Lung (tissue), 12 donors: Measurements from ENCODE around the gene NINJ1. TPM values are rescaled to one million over a fixed set of nuclear protein-coding genes. Genes with fewer than 3 reads are reported as not detected.
A peak's percentile ranks its signal among the peaks of the same experiment; 100 is the strongest.

Source experiments
- ATAC-seq: fragments of 200-7000 bp; cut with Tn5 transposase; one replicate; pipeline ENCODE4 v1.9.1; 2020; ENCODE audit warnings: moderate number of reproducible peaks; ENCODE audit not compliant: insufficient read depth, low FRiP score
- DNase-seq, 3 donors: peaks; one replicate each; pipeline ENCODE4 v3.0.0-alpha.2; 2013 to 2017
- H3K27ac ChIP-seq, 2 donors: one replicate each; pipeline ENCODE4 v1.5.1; 2013; ENCODE audit warnings: mild to moderate bottlenecking in 2 of 2, moderate library complexity in 2 of 2, control low read depth in 1 of 2, inconsistent platforms in 1 of 2, low read depth in 1 of 2, low read length in 1 of 2
- H3K27me3 ChIP-seq, 3 donors: one replicate each; pipeline ENCODE4 v1.5.1; 2013; ENCODE audit warnings: low read length in 2 of 3; ENCODE audit not compliant: control insufficient read depth in 3 of 3, insufficient read depth in 3 of 3
- H3K36me3 ChIP-seq, 4 donors: one replicate each; pipeline ENCODE4 v1.5.1; 2013; ENCODE audit warnings: low read length in 4 of 4, mild to moderate bottlenecking in 1 of 4, moderate library complexity in 1 of 4; ENCODE audit not compliant: control insufficient read depth in 4 of 4, insufficient read depth in 4 of 4
- H3K4me1 ChIP-seq, 5 donors: one replicate each; pipeline ENCODE4 v1.5.1; 2013; ENCODE audit warnings: low read length in 5 of 5, mild to moderate bottlenecking in 2 of 5, moderate library complexity in 1 of 5; ENCODE audit not compliant: control insufficient read depth in 5 of 5, insufficient read depth in 5 of 5
- H3K4me3 ChIP-seq: one replicate; pipeline ENCODE4 v1.5.1; 2013; ENCODE audit warnings: mild to moderate bottlenecking, control low read depth, moderate library complexity
- H3K9ac ChIP-seq, 2 donors: one replicate each; pipeline ENCODE4 v1.5.1; 2013; ENCODE audit warnings: low read length in 2 of 2, control low read depth in 1 of 2; ENCODE audit not compliant: insufficient read depth in 1 of 2
- H3K9me3 ChIP-seq, 4 donors: one replicate each; pipeline ENCODE4 v1.5.1; 2013; ENCODE audit warnings: low read length in 3 of 4, mild to moderate bottlenecking in 1 of 4, moderate library complexity in 1 of 4; ENCODE audit not compliant: control insufficient read depth in 4 of 4, insufficient read depth in 3 of 4
- WGBS, 2 donors: extraction: QIAGEN DNeasy Blood & Tissue Kit; methylation state at CpG; one replicate each; pipeline ENCODE4 v1.1.7; 2013; 5-methylcytosine and 5-hydroxymethylcytosine counted together
- polyA plus RNA-seq, 2 donors: library from polyadenylated mRNA; stranded (reverse); fragments of 200-250 nt; gene quantifications; one replicate each; pipeline ENCODE4 v1.2.1, GENCODE V29; 2013
- total RNA-seq, 2 donors: library from RNA; depleted of rRNA in 1 of 2; stranded (reverse); fragments of >200 nt in 1 of 2; gene quantifications; one replicate each; pipeline ENCODE4 v1.2.1, GENCODE V29; 2014 to 2021
- TF ChIP-seq, protein P1 (sequence below): IDR thresholded peaks from 2 replicates; pipeline ENCODE4 v1.5.1; 2012; ENCODE audit warnings: mild to moderate bottlenecking; ENCODE audit errors: control extremely low read depth, extremely low read depth
- donor health status: control.
- donor health status: control.
- donor health status: Bipolar disorder and iron deficiency.
- donor health status: healthy.
- donor health status: DM: yes; HTN: yes; CAD: no.

Gene NINJ1
- total and polyA plus RNA-seq, 4 donors: 44.3 to 324 (median 50.5) TPM

DNA sequence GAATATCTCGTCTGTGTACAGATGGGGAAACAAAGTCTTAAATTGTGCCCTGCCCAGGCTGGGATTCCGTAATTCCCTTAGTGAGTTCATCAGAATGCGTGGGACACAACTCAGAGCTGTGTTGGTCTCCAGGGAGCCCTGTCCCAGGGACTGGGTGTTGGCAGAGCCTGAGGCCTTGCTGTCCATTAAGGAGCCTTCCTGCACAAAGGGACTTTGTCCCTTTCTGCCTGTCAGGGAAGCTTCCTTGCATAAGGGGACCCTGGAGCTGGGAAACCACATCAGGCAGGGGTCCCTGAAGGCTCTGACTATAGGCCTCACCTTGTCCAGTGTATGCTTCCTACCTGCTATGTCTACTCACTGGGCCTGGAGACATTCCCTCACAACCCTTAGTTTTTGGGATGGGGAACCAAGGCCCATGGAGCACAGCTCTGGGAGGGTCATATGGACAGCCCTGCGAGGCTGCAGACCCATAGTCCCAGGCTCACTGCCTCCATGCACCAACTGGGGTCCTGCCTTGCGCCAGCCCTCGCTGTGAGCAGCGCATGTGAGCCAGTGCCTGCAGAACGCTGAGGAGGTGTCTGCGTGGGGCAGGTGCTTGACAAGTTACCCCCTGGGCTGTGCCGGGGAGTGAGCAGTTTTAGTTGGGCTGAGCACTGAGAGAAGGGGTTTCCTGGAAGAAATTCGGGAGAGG lies 36.4 kb downstream of the NINJ1 start:
- TF ChIP-seq, protein P1, sequence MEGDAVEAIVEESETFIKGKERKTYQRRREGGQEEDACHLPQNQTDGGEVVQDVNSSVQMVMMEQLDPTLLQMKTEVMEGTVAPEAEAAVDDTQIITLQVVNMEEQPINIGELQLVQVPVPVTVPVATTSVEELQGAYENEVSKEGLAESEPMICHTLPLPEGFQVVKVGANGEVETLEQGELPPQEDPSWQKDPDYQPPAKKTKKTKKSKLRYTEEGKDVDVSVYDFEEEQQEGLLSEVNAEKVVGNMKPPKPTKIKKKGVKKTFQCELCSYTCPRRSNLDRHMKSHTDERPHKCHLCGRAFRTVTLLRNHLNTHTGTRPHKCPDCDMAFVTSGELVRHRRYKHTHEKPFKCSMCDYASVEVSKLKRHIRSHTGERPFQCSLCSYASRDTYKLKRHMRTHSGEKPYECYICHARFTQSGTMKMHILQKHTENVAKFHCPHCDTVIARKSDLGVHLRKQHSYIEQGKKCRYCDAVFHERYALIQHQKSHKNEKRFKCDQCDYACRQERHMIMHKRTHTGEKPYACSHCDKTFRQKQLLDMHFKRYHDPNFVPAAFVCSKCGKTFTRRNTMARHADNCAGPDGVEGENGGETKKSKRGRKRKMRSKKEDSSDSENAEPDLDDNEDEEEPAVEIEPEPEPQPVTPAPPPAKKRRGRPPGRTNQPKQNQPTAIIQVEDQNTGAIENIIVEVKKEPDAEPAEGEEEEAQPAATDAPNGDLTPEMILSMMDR: no peak

DNA sequence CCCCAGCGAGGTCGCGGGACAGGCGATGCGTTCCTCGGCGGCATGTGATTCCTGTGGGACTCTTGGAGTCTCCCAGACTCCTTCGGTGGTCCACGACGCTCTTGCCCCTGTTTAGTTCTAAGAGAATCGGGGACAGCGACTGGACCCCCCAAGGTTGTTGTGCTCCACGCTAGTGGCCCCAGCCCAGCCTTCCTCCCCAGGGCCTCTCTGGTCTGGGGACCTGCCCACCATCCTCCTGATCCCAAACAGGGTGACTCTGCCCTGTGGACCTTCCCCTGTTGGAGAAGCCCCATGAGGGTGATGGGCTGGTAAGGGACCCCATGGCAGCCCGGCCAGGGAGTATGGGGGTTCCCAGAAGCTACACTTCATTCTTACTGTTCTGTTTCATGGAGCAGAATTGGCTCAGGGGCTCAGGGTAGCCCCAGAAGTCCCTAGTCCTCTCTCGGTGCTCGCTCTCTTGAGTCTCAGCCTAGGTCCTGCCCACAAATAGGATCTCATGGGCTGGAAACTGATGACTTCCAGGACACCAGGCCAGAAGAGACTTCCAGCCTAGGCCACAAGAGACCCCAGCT lies 37.2 kb downstream of the NINJ1 start:
- H3K36me3 ChIP-seq: no peaks in the 10 kb centered on the region
- peak overlapping the region; percentile 88 for H3K4me3 ChIP-seq
- TF ChIP-seq, protein P1: no peak
- H3K9ac ChIP-seq: peak overlapping the region; percentile 5 to 78
- peaks cover 0 to 45% (median 9%) of the 10 kb centered on the region in 5 donors for H3K4me1 ChIP-seq
- ATAC-seq (no peak), DNase-seq (no peak)
- H3K9me3 ChIP-seq: peaks cover 0 to under 1% (median 0%) of the 10 kb centered on the region in 4 donors
- peak overlapping the region; percentile 84 to 95 for H3K27ac ChIP-seq
- no peaks in the 10 kb centered on the region for H3K27me3 ChIP-seq
- WGBS, 2 donors: 8 to 11% methylated on average over 16 of the region's 16 CpGs

More for the DNA sequence above, 36.4 kb downstream of the NINJ1 start:
- no peak overlapping the region for H3K4me3 ChIP-seq
- WGBS, 2 donors: 67 to 70% methylated on average over 11 of the region's 11 CpGs
- no peaks in the 10 kb centered on the region for H3K27me3 ChIP-seq
- DNase-seq (no peak), ATAC-seq (no peak)
- peaks cover 0 to 42% (median 9%) of the 10 kb centered on the region in 5 donors for H3K4me1 ChIP-seq
- peak overlapping the region in 1 of 2 donors; percentile 15 for H3K9ac ChIP-seq
- H3K27ac ChIP-seq: peak overlapping the region in 1 of 2 donors; percentile 95
- peaks cover 0 to 4% (median 0%) of the 10 kb centered on the region in 4 donors for H3K9me3 ChIP-seq
- no peaks in the 10 kb centered on the region for H3K36me3 ChIP-seq

DNA sequence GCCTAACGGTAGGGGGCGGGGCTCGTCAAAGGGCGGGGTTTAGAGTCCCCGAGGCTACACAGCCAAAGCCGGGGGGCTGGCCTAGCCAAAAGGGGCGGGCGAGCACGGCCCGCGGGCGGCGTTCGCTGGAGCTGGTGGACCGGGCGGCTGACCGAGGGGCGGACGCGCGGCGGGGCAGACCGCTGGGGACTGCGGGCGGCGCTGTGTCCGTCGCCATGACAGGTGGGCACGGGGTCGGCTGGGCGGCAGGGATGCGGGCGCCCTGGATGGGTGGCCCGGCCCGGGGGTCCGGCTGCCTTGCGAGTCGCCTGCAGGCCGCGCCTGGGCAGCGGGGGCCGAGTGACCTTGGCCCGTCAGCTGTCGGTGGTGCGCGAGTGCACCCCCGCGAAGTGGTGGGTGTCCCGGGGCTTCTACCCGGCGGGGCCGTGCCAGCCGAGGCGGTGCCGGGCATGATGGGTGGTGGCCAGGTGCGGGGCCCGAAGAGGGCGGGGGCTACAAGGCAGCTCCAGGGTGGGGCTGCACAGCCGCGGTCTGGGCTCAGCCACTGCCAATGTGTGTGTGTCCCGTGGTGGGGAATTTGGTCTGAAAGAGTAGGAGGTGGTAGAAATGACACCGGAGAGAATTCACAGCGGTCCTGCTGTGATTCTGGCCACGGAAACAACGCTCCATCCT lies 37.8 kb downstream of the NINJ1 start, which contains the start of gene CARD19:
CARD19 (plus strand) TSS at position 87 of the 672 bp plus-strand sequence; CDS start at position 216, 129 bp downstream.
- TF ChIP-seq, protein P1: no peak
- Histone ChIP-seq H3K4me3 (peak within 1 kb of the TSS; percentile 88), H3K9me3 (no peaks in the 10 kb centered on the region), H3K4me1 (peaks cover 0 to 45% (median 9%) of the 10 kb centered on the region in 5 donors), H3K36me3 (no peaks in the 10 kb centered on the region), H3K27ac (peak within 1 kb of the TSS; percentile 84 to 96), H3K27me3 (no peaks in the 10 kb centered on the region), H3K9ac (peak within 1 kb of the TSS; percentile 37 to 84)
- ATAC-seq: no peak
- WGBS, 2 donors: 0% methylated on average over 51 to 65 of the region's 65 CpGs
- DNase-seq: peak in 2 of 3 donors; percentile 47 to 49
